Ectodermal cell (in vitro differentiated cells): ENCODE results near the gene CCDC93. TPM values are rescaled to one million over a fixed set of nuclear protein-coding genes. Genes with fewer than 3 reads are reported as not detected.

Experiments used
- H3K27ac ChIP-seq: 2 replicates; pipeline ENCODE4 v1.7.0; 2013; ENCODE audit warnings: mild to moderate bottlenecking, low read depth, low read length; ENCODE audit not compliant: insufficient read depth, poor library complexity, severe bottlenecking
- H3K27me3 ChIP-seq: 2 replicates; pipeline ENCODE4 v1.7.0; 2013; ENCODE audit warnings: mild to moderate bottlenecking, low read length; ENCODE audit not compliant: insufficient read depth, control insufficient read depth, poor library complexity, severe bottlenecking
- H3K36me3 ChIP-seq: one replicate; pipeline ENCODE4 v1.7.0; 2013; ENCODE audit warnings: low read length; ENCODE audit not compliant: control insufficient read depth, insufficient read depth
- H3K4me1 ChIP-seq: one replicate; pipeline ENCODE4 v1.7.0; 2013; ENCODE audit warnings: low read length; ENCODE audit not compliant: control insufficient read depth, insufficient read depth
- H3K4me3 ChIP-seq: 2 replicates; pipeline ENCODE4 v1.7.0; 2013; ENCODE audit warnings: low read depth, low read length, control low read depth; ENCODE audit not compliant: insufficient read depth
- H3K9me3 ChIP-seq: 2 replicates; pipeline ENCODE4 v1.7.0; 2013; ENCODE audit warnings: mild to moderate bottlenecking, low read length, moderate library complexity; ENCODE audit not compliant: control insufficient read depth
- WGBS, 2 experiments: methylation state at CpG; one replicate each; pipeline ENCODE4 v1.1.7; 2013; ENCODE audit warnings: missing lambda C conversion rate in 2 of 2; 5-methylcytosine and 5-hydroxymethylcytosine counted together
- polyA plus RNA-seq, 4 experiments: library from polyadenylated mRNA; stranded (reverse); fragments of 50-300 nt; gene quantifications; one replicate each; pipeline ENCODE4 v1.2.3, GENCODE V29; 2013

The CCDC93 gene, protein sequence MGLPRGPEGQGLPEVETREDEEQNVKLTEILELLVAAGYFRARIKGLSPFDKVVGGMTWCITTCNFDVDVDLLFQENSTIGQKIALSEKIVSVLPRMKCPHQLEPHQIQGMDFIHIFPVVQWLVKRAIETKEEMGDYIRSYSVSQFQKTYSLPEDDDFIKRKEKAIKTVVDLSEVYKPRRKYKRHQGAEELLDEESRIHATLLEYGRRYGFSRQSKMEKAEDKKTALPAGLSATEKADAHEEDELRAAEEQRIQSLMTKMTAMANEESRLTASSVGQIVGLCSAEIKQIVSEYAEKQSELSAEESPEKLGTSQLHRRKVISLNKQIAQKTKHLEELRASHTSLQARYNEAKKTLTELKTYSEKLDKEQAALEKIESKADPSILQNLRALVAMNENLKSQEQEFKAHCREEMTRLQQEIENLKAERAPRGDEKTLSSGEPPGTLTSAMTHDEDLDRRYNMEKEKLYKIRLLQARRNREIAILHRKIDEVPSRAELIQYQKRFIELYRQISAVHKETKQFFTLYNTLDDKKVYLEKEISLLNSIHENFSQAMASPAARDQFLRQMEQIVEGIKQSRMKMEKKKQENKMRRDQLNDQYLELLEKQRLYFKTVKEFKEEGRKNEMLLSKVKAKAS
- 28.4 TPM for polyA plus RNA-seq (2013, experiment 1 of 4)
- polyA plus RNA-seq (2013, experiment 2 of 4), result 25.3 TPM
- polyA plus RNA-seq (2013, experiment 3 of 4), result 20.3 TPM
- polyA plus RNA-seq (2013, experiment 4 of 4), result 29.7 TPM

DNA sequence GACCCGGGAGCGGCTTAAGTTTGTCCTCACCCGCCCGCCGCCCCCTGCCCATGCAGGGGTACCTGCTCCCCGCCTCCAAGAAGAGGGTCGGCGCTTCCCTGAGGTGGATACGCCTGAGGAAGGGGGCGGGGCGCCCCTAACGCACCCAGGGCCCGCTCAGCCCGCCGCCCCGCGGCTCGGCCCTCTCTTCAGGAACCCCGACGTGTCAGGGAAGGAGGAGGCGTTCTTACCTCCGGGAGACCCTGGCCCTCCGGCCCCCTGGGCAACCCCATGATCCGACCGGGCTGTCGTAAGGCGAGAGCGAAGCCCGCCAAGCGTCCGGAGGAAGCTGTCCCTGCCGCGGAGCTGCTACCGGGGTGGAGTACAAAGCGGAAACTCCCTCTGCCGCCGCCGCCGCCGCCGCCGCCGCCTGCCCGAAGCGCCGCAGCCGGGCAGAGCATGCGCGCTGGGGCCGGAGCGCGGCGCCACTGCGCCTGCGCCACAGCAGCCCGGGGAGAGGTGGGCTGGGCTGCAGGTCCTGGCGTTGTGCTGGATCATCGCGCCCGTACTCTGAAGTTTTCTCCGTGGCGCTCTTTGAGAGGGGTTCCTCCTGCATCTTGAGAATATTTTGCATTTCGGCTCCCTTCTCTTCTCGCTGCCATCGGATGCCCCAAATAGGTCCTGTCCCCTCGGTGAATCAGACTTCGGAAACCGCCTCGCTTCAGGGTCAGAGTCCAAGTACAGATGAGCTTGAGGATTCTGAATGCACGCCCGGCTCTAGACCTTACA lies at the start of gene CCDC93:
Gene CCDC93, minus strand, starts transcription at position 347 of the 768 bp plus-strand sequence. Its CDS starts 75 bp downstream, at position 272.
- 0% methylated on average over 71 of the region's 71 CpGs for WGBS, 2 experiments
- no peaks in the 10 kb centered on the region for H3K36me3 ChIP-seq
- H3K9me3 ChIP-seq, result no peaks in the 10 kb centered on the region
- peaks cover 47% of the 10 kb centered on the region for H3K27me3 ChIP-seq
- peak within 1 kb of the TSS; percentile 96 for H3K4me3 ChIP-seq
- peak within 1 kb of the TSS; percentile 16 for H3K27ac ChIP-seq
- H3K4me1 ChIP-seq, result peaks cover 7% of the 10 kb centered on the region

DNA sequence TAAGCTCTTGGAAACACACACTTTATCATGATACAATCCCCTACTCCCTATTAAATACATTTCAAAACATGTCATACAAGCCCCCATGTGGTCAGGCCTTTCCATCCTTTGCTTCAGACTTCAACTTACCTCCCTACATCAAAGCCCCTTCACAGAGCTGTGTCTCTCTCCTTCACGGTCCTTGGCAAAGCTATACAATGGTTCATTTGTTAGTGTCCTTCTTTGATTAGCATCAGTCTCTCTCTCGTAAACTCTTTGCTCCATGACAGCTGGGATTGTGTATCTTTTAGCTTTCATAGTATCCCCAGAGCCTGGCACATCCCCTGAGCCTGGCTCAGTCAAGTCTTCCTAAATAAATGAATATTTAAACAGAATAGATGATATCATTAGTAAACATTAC lies 48.8 kb upstream of the CCDC93 start:
- no peaks in the 10 kb centered on the region for H3K27me3 ChIP-seq
- H3K36me3 ChIP-seq, result no peaks in the 10 kb centered on the region
- no peaks in the 10 kb centered on the region for H3K4me1 ChIP-seq
- WGBS, 2 experiments, result 63 to 64% methylated on average over 2 of the region's 2 CpGs
- H3K27ac ChIP-seq, result no peak overlapping the region
- no peaks in the 10 kb centered on the region for H3K9me3 ChIP-seq
- H3K4me3 ChIP-seq, result no peak overlapping the region

DNA sequence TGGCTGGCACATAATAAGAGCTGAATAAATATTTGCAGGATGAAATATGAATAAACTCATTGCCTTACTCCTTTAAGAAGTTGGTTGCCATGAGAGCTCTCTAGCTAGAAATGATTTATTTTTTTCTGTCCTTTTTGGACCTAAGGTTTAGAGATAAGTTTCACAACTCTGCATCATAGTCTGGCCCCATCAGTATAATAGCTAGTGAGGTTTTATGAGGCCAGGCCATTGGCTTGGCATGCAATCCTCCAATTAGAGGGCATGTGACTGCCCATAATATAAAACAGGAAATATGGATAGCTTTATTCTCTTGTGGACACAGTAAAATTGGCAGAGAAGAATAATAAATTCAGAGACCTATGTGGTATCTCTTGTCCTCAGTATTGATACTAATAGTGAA lies 48.2 kb upstream of the CCDC93 start:
- Histone ChIP-seq H3K36me3 (no peaks in the 10 kb centered on the region), H3K4me1 (no peaks in the 10 kb centered on the region), H3K9me3 (no peaks in the 10 kb centered on the region), H3K4me3 (no peak overlapping the region), H3K27ac (no peak overlapping the region), H3K27me3 (no peaks in the 10 kb centered on the region)

DNA sequence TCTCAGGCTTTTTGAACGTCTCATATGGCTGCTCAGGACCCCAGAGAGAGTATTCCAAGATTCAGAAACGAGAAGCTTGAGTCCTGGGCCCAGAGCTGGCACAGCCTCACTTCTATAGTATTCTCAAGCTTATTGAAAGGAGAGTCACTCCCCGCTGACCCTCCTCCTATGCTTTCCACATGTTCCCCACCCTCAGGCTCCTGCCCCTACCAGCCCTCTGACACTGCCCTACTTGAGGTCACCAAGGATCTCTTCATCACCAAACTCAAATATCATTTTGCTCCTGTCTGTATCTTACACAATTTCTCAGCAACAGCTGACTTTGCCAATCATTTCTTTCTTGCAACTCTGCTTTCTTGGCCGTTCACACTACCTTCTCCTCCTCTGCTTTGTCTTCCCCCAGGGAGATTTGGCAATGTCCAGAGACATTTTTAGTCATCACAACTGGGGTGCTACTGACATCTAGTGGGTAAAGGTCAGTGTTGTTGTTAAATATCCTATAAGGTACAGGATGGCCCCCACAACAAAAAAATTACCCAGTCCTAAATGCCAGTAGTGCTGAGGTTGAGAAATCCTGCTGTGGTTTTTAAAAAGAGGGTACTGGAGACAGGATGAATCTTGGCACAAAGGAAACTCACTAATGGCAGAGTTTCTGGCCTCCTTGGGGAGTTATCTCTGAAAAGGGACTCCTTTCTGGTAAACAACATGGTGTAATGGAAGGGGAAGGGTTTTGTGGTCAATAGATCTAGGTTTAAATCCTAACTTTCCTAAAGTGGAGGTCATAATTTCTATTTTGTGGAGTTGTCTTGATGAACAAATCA lies 47.5 kb upstream of the CCDC93 start:
- no peak overlapping the region for H3K4me3 ChIP-seq

DNA sequence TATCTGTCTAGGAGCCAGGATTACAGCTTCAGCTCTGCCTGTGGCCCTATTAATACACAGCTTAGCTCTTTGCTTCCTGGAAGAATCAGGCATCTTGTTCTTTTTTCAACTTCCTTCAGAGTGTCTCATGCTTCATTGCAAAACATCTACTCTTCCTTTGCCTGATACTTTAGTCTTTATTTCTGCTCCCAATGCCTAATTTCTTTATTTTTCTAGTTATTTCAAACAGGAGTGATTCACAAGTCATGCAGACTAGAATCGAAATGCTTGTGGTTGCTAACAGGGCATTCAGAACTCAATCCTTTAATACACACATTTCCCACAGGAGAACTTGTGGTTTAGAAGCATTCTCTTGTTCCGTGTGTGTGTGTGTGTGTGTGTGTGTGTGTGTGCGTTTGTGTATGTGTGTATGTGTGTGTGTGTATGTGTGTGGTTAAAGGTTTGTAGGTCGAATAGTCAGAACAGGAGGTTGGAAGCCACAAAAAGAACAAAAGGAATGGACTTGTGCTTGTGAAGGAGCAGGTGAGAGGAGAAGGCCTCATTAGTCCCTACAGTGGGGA lies 46.1 kb upstream of the CCDC93 start:
- H3K36me3 ChIP-seq, result no peaks in the 10 kb centered on the region
- no peak overlapping the region for H3K27ac ChIP-seq
- WGBS, 2 experiments, result 89 to 91% methylated on average over 4 of the region's 4 CpGs
- H3K4me1 ChIP-seq, result no peaks in the 10 kb centered on the region
- H3K27me3 ChIP-seq, result no peaks in the 10 kb centered on the region
- H3K9me3 ChIP-seq, result no peaks in the 10 kb centered on the region
- H3K4me3 ChIP-seq, result no peak overlapping the region

More for the DNA sequence above, 47.5 kb upstream of the CCDC93 start:
- WGBS, 2 experiments, result 87 to 89% methylated on average over 4 of the region's 4 CpGs
- Histone ChIP-seq H3K27me3 (no peaks in the 10 kb centered on the region), H3K4me1 (no peaks in the 10 kb centered on the region), H3K36me3 (no peaks in the 10 kb centered on the region), H3K27ac (no peak overlapping the region), H3K9me3 (no peaks in the 10 kb centered on the region)

DNA sequence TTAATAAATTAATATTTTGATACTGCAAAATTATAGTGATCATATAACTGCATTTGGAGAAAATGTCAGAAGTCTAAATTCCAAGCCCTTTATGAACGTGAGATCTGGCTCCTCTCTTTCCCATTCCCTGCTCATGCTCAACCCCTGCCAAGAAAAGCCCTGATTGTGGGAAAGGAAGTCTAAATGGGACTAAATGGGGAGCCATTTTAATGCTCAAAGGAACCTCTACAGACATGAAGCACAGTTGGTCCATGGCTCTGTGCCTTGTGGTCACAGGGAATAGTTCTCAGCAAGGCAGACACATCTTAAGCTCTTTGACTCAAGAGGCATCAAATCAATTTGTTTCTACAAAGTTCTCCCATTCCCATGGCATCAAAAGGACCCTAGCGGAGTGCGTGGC lies 45.1 kb upstream of the CCDC93 start:
- H3K27ac ChIP-seq, result no peak overlapping the region
- H3K27me3 ChIP-seq, result no peaks in the 10 kb centered on the region
- H3K9me3 ChIP-seq, result no peaks in the 10 kb centered on the region
- H3K36me3 ChIP-seq, result no peaks in the 10 kb centered on the region
- no peaks in the 10 kb centered on the region for H3K4me1 ChIP-seq
- WGBS, 2 experiments, result 90 to 94% methylated on average over 3 of the region's 3 CpGs
- H3K4me3 ChIP-seq, result no peak overlapping the region

DNA sequence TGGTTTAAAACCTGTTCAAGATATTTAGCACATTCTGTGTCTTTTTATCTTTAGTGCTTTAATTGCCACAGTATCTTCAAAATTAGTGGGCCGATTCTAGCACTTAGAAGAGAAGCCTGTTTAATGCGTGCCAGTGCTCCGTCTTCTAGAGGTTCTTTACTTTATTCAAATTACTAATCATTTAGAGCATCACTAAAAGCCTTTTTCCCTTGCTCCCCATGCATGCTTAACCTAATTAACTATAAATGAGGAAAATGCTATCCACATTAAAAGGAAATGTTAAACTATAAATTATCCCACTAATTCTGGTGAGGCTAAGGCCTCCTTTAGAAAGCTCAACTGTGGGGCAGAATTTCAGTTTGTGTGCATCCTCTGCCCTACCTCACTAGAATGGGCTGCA lies 42.9 kb upstream of the CCDC93 start:
- H3K36me3 ChIP-seq, result no peaks in the 10 kb centered on the region
- no peak overlapping the region for H3K27ac ChIP-seq
- H3K9me3 ChIP-seq, result no peaks in the 10 kb centered on the region
- WGBS, 2 experiments, result 91 to 96% methylated on average over 3 of the region's 3 CpGs
- no peaks in the 10 kb centered on the region for H3K4me1 ChIP-seq
- no peak overlapping the region for H3K4me3 ChIP-seq
- H3K27me3 ChIP-seq, result no peaks in the 10 kb centered on the region

DNA sequence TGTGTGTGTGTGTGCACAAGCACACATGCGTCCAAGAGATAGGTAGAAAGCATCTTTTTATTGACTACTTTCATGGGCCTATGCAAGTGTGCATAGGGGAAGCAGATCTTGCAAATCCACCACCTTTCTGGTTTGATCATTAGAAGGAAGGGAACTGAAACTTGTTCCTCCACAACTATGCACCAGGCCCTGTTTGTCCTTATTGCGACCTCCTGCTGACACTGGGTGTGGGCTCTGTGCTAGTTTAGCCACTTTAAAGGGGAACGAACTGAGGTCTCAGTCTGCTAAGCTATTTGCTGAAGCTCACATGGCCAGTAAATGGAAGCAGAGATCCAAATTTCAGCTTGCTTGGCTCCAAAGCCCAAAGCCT lies 42.3 kb upstream of the CCDC93 start:
- H3K36me3 ChIP-seq, result no peaks in the 10 kb centered on the region
- no peak overlapping the region for H3K27ac ChIP-seq
- H3K4me1 ChIP-seq, result no peaks in the 10 kb centered on the region
- WGBS, 2 experiments, result 60 to 62% methylated on average over 3 of the region's 3 CpGs
- no peaks in the 10 kb centered on the region for H3K27me3 ChIP-seq
- no peak overlapping the region for H3K4me3 ChIP-seq
- H3K9me3 ChIP-seq, result no peaks in the 10 kb centered on the region

DNA sequence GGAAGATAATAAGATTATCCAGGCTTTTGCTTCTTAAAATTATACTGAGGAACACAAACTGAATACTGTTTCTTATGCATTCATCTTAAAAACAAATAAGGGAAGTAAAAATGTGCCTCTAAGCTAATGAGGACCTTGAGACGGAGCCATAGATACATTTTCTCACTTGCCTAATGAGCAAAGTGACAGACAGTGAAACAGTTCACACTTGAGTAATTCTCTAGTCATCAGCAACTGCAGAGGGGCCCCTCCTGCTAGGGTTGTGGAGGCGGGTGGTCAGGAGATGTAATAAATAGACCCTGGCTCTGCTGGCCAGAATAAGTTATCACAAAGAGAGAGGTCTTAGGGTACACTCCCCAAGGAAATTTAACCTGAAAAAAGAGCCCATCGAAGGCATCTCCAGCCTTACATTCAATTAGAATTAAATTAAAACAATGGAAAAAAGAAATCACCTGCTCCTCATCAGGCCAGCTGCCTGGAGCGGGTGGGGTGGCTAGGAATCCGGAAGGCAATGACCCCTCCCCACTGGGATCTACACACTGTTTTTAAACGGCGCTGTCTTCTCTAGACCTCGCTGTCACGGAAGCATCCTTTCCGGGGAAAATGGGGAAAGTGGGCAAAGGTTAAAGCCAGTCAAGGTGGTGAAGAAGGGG lies 41.8 kb upstream of the CCDC93 start:
- H3K4me3 ChIP-seq, result no peak overlapping the region
- no peaks in the 10 kb centered on the region for H3K27me3 ChIP-seq
- WGBS, 2 experiments, result 92 to 94% methylated on average over 8 to 9 of the region's 10 CpGs
- no peak overlapping the region for H3K27ac ChIP-seq
- no peaks in the 10 kb centered on the region for H3K36me3 ChIP-seq
- peaks cover 3% of the 10 kb centered on the region for H3K4me1 ChIP-seq
- H3K9me3 ChIP-seq, result no peaks in the 10 kb centered on the region
